Keratinocyte (primary cell): ENCODE measurements around the gene CLDN9. TPM values are rescaled to one million over a fixed set of nuclear protein-coding genes. Genes with fewer than 3 reads are reported as not detected.
A peak's percentile ranks its signal among the peaks of the same experiment; 100 is the strongest.

Source experiments
- DNase-seq: peaks from one replicate; pipeline ENCODE4 v3.0.0-alpha.2; 2011; ENCODE audit warnings: low read depth, missing footprints, low spot score
- FAIRE-seq: peaks from 2 replicates; lab custom pipeline; 2011; peaks lifted over from hg19 to GRCh38; lab: Jason Lieb, UNC
- H2AFZ ChIP-seq: 2 replicates; pipeline ENCODE4 v1.6.0; 2012; ENCODE audit warnings: low read length, control low read depth, inconsistent platforms; ENCODE audit not compliant: control insufficient read depth
- H3K27ac ChIP-seq: 2 replicates; pipeline ENCODE4 v1.5.1; 2011; ENCODE audit warnings: low read length; ENCODE audit not compliant: control insufficient read depth, insufficient read depth
- H3K27me3 ChIP-seq: 3 replicates; pipeline ENCODE4 v1.6.0; 2011; ENCODE audit warnings: low read length; ENCODE audit not compliant: control insufficient read depth, insufficient read depth; ENCODE audit errors: extremely low read depth
- H3K36me3 ChIP-seq, 2 experiments: 2 replicates in 1 of 2; 3 replicates in 1 of 2; pipeline ENCODE4 v1.5.1; 2011; ENCODE audit warnings: low read length in 2 of 2, mild to moderate bottlenecking in 1 of 2; ENCODE audit not compliant: control insufficient read depth in 2 of 2, insufficient read depth in 2 of 2; ENCODE audit errors: extremely low read depth in 1 of 2
- H3K4me1 ChIP-seq: 3 replicates; pipeline ENCODE4 v1.5.1; 2011; ENCODE audit warnings: low read length; ENCODE audit not compliant: control insufficient read depth, insufficient read depth; ENCODE audit errors: extremely low read depth
- H3K4me2 ChIP-seq: 3 replicates; pipeline ENCODE4 v1.6.0; 2011; ENCODE audit warnings: low read depth, low read length; ENCODE audit not compliant: control insufficient read depth, insufficient read depth; ENCODE audit errors: extremely low read depth
- H3K4me3 ChIP-seq, 3 experiments: fragments of 200-600 bp in 1 of 3; sonication (generic) in 1 of 3; 2 replicates in 2 of 3; 3 replicates in 1 of 3; pipeline ENCODE4 v1.5.1; 2011 to 2016; ENCODE audit warnings: low read length in 3 of 3, mild to moderate bottlenecking in 3 of 3, control low read depth in 2 of 3, inconsistent platforms in 1 of 3, low read depth in 1 of 3, mixed read lengths in 1 of 3, mixed run types in 1 of 3, moderate library complexity in 1 of 3; ENCODE audit not compliant: control insufficient read depth in 2 of 3, insufficient read depth in 2 of 3; ENCODE audit errors: extremely low read depth in 1 of 3
- H3K79me2 ChIP-seq: 2 replicates; pipeline ENCODE4 v1.6.0; 2012; ENCODE audit warnings: low read length; ENCODE audit not compliant: control insufficient read depth, insufficient read depth
- H3K9ac ChIP-seq: 3 replicates; pipeline ENCODE4 v1.6.0; 2011; ENCODE audit warnings: low read length; ENCODE audit not compliant: control insufficient read depth, insufficient read depth; ENCODE audit errors: extremely low read depth
- H3K9me1 ChIP-seq: 3 replicates; pipeline ENCODE4 v1.6.0; 2011; ENCODE audit warnings: low read length; ENCODE audit not compliant: control insufficient read depth, insufficient read depth; ENCODE audit errors: extremely low read depth
- H3K9me3 ChIP-seq: 2 replicates; pipeline ENCODE4 v1.5.1; 2012; ENCODE audit warnings: low read depth, low read length; ENCODE audit not compliant: control insufficient read depth
- H4K20me1 ChIP-seq: 3 replicates; pipeline ENCODE4 v1.6.0; 2011; ENCODE audit warnings: low read length; ENCODE audit not compliant: control insufficient read depth, insufficient read depth; ENCODE audit errors: extremely low read depth
- EZH2 ChIP-seq: IDR thresholded peaks from one replicate; pipeline ENCODE4 v1.6.1; 2012; ENCODE audit warnings: inconsistent platforms, mild to moderate bottlenecking, low read length, moderate library complexity
- dilution Hi-C: fragments of 300-500 bp; cut with MboI; formaldehyde crosslinking; loops from one replicate; pipeline ENCODE4 v1.7.0; 2020; ENCODE audit warnings: low sequenced_read_pairs; ENCODE audit not compliant: extremely low pct_ligation_motif_present
- polyA plus RNA-seq, 5 experiments: library from polyadenylated mRNA; depleted of rRNA in 3 of 5; stranded (reverse) in 3 of 5; stranded (forward) in 1 of 5; unstranded in 1 of 5; fragments of >200 nt; gene quantifications; 1 replicate in 1 of 5; 2 replicates in 3 of 5; 3 replicates in 1 of 5; pipeline versions ENCODE4 v1.2.1 to v1.2.3, GENCODE V29; 2011 to 2012; ENCODE audit warnings: missing spikeins in 2 of 5, low read depth in 1 of 5, low replicate concordance in 1 of 5
- TF ChIP-seq, protein P1 (sequence below), 3 experiments: IDR thresholded peaks in 1 of 3; conservative IDR thresholded peaks in 1 of 3; optimal IDR thresholded peaks in 1 of 3; 2 replicates in 2 of 3; 3 replicates in 1 of 3; pipeline versions ENCODE3 to v1.5.1; 2011; ENCODE audit warnings: low read length in 3 of 3, mild to moderate bottlenecking in 3 of 3, moderate library complexity in 2 of 3, control low read depth in 1 of 3, inconsistent platforms in 1 of 3; ENCODE audit not compliant: insufficient read depth in 2 of 3; ENCODE audit errors: extremely low read depth in 1 of 3

CLDN9 gene
- polyA plus RNA-seq, 1 donor (not counting 4 experiments of a cell fraction or from before 2014, with no cell fraction given), result not detected

DNA sequence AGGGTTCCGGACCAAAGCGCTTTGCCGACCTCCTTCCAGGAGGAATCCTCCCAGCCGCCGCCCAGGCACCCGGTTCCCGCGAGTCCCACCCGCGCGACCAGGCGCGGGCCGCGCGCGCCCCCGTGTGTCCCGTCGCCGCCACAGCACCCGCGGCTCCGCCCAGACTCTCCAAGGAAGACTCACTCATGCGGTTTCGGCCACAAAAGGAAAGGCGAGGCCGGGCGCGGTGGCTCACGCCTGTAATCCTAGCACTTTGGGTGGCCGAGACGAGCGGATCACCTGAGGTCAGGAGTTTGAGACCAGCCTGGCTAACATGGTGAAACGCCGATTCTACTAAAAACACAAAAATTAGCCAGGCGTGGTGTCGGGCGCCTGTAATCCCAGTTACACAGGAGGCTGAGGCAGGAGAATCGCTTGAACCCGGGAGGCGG, 29.0 kb upstream of the CLDN9 start:
- dilution Hi-C loops, result no loop called here
- no peak for TF ChIP-seq EZH2
- TF ChIP-seq, protein P1, sequence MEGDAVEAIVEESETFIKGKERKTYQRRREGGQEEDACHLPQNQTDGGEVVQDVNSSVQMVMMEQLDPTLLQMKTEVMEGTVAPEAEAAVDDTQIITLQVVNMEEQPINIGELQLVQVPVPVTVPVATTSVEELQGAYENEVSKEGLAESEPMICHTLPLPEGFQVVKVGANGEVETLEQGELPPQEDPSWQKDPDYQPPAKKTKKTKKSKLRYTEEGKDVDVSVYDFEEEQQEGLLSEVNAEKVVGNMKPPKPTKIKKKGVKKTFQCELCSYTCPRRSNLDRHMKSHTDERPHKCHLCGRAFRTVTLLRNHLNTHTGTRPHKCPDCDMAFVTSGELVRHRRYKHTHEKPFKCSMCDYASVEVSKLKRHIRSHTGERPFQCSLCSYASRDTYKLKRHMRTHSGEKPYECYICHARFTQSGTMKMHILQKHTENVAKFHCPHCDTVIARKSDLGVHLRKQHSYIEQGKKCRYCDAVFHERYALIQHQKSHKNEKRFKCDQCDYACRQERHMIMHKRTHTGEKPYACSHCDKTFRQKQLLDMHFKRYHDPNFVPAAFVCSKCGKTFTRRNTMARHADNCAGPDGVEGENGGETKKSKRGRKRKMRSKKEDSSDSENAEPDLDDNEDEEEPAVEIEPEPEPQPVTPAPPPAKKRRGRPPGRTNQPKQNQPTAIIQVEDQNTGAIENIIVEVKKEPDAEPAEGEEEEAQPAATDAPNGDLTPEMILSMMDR (optimal IDR thresholded peaks at IDR 0.05 in 1 of 3, IDR thresholded peaks at IDR 0.05 in 1 of 3, conservative IDR thresholded peaks at IDR 0.05 in 1 of 3; ENCODE audit: extremely low read depth in 1 of 3, insufficient read depth in 2 of 3, low read length in 3 of 3), result peak; percentile 72 to 81 (median 73)
- no peak for DNase-seq
- H3K9ac ChIP-seq, result peak overlapping the region; percentile 22
- no peak overlapping the region for H3K4me3 ChIP-seq
- H3K4me2 ChIP-seq, result peak overlapping the region; percentile 31
- H3K36me3 ChIP-seq, result no peaks in the 10 kb centered on the region
- peak overlapping the region; percentile 26 for H3K27ac ChIP-seq
- no peak overlapping the region for H2AFZ ChIP-seq
- H3K9me3 ChIP-seq, result no peaks in the 10 kb centered on the region
- H3K79me2 ChIP-seq, result peaks cover 13% of the 10 kb centered on the region
- no peaks in the 10 kb centered on the region for H3K27me3 ChIP-seq
- no peaks in the 10 kb centered on the region for H4K20me1 ChIP-seq
- no peaks in the 10 kb centered on the region for H3K9me1 ChIP-seq
- FAIRE-seq, result no peak
- H3K4me1 ChIP-seq, result peaks cover 29% of the 10 kb centered on the region

DNA sequence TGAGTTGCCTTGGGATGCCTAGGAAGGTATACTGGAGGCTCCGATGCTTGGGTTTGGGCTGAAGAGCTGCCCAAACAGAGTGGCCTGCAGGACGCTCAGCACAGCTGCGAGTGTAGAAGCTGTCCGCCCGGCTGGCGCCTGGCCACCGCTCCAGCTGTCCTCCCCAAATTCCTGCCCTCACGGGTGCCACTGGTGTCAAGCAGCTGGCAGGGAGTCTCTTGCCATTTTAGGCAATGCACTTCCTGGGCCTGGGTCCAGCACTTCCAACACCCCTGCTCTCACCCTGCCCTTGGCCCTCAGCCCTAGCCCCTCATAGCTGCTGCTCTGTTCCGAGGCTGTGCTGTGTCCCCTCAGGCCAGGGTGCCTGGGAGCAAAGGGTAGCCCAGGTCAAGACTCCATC, 27.3 kb upstream of the CLDN9 start:
- Histone ChIP-seq H3K4me1 (peaks cover 24% of the 10 kb centered on the region), H4K20me1 (no peaks in the 10 kb centered on the region), H3K36me3 (no peaks in the 10 kb centered on the region), H3K9me3 (no peaks in the 10 kb centered on the region), H3K27me3 (no peaks in the 10 kb centered on the region), H3K9me1 (no peaks in the 10 kb centered on the region), H3K27ac (no peak overlapping the region), H3K9ac (no peak overlapping the region), H3K4me3 (no peak overlapping the region), H2AFZ (no peak overlapping the region), H3K79me2 (no peaks in the 10 kb centered on the region), H3K4me2 (no peak overlapping the region)
- TF ChIP-seq, protein P1 (optimal IDR thresholded peaks at IDR 0.05 in 1 of 3, IDR thresholded peaks at IDR 0.05 in 1 of 3, conservative IDR thresholded peaks at IDR 0.05 in 1 of 3; ENCODE audit: extremely low read depth in 1 of 3, insufficient read depth in 2 of 3, low read length in 3 of 3), result no peak
- TF ChIP-seq EZH2, result no peak
- DNase-seq (no peak), FAIRE-seq (no peak)
- dilution Hi-C loops, result no loop called here
